BJ (cell line): ENCODE data around the gene OFD1. TPM values are rescaled to one million over a fixed set of nuclear protein-coding genes. Genes with fewer than 3 reads are reported as not detected.

ENCODE experiments used
- CTCF ChIA-PET: fragments of 350-600 bp; formaldehyde crosslinking; extraction: SDS; loops from one replicate; lab custom pipeline; 2021; ENCODE audit warnings: antibody characterized with exemption, inconsistent platforms; lab: Yijun Ruan, JAX
- POLR2A ChIA-PET: fragments of 300-600 bp; sonication (Branson Sonifier 250); formaldehyde crosslinking; extraction: SDS; loops from one replicate; lab custom pipeline; 2021; ENCODE audit warnings: antibody characterized with exemption; lab: Charles Lee
- DNase-seq: peaks from one replicate; pipeline ENCODE4 v3.0.0-alpha.2; 2011; ENCODE audit warnings: low read depth
- H3K27me3 ChIP-seq: 2 replicates; pipeline ENCODE4 v1.6.0; 2011; ENCODE audit warnings: low read length; ENCODE audit not compliant: control insufficient read depth, insufficient read depth
- H3K36me3 ChIP-seq: 2 replicates; pipeline ENCODE4 v1.5.1; 2011; ENCODE audit warnings: low read length; ENCODE audit not compliant: control insufficient read depth, insufficient read depth
- H3K4me3 ChIP-seq: 2 replicates; pipeline ENCODE4 v1.5.1; 2011; ENCODE audit warnings: low read depth, mild to moderate bottlenecking, control low read depth, low read length
- polyA plus RNA-seq: library from polyadenylated mRNA; depleted of rRNA; stranded (reverse); fragments of >200 nt; gene quantifications from 2 replicates; pipeline ENCODE4 v1.2.3, GENCODE V29; 2011
- TF ChIP-seq, protein P1 (sequence below): IDR thresholded peaks from 2 replicates; pipeline ENCODE4 v1.5.1; 2011; ENCODE audit warnings: low read depth, mild to moderate bottlenecking, control low read depth, inconsistent platforms, low read length, moderate library complexity; ENCODE audit not compliant: insufficient read depth

OFD1 gene
- polyA plus RNA-seq, 1 experiment, result 4.9 TPM

DNA sequence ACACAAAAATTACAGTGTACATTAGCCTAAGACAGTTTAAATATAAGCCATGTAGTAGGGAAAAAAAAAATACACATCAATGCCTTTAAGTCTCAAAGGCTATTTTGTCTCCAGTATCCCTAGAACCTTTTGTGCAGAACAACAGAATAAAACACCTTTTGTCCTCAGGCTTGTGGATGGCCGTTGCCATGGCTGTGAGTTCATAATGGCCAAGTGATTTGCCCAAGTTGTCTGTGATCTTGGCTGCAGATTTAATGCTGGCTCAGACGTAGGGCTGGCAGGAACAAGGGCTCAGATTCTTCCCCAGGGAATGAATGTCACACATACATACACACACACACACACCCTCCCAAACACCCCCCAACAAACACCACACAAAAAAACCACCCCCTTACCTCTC lies 57.0 kb downstream of the OFD1 start:
- Histone ChIP-seq H3K36me3 (no peaks in the 10 kb centered on the region), H3K4me3 (no peak overlapping the region), H3K27me3 (no peaks in the 10 kb centered on the region)
- ChIA-PET CTCF (no interaction called here), POLR2A (no interaction called here)
- no peak for DNase-seq
- TF ChIP-seq, protein P1, sequence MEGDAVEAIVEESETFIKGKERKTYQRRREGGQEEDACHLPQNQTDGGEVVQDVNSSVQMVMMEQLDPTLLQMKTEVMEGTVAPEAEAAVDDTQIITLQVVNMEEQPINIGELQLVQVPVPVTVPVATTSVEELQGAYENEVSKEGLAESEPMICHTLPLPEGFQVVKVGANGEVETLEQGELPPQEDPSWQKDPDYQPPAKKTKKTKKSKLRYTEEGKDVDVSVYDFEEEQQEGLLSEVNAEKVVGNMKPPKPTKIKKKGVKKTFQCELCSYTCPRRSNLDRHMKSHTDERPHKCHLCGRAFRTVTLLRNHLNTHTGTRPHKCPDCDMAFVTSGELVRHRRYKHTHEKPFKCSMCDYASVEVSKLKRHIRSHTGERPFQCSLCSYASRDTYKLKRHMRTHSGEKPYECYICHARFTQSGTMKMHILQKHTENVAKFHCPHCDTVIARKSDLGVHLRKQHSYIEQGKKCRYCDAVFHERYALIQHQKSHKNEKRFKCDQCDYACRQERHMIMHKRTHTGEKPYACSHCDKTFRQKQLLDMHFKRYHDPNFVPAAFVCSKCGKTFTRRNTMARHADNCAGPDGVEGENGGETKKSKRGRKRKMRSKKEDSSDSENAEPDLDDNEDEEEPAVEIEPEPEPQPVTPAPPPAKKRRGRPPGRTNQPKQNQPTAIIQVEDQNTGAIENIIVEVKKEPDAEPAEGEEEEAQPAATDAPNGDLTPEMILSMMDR, result no peak

DNA sequence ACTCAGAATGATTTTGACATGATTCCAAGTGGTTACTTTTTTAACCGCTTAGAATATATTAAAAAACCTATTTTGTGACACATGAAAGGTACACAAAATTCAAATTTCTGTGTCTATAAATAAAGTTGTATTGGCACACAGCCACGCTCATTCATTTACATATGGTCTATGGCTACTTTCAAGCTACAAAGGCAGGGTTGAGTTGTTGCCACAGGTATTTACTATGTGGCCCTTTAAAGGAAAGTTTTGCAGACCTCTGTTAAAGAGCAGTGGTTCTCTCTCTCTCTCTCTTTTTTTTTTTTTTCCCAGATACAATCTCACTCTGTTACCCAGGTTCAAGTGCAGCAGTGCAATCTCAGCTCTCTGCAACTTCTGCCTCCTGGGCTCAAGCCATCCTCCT lies 59.3 kb downstream of the OFD1 start:
- TF ChIP-seq, protein P1, result no peak
- no peak for DNase-seq
- no peaks in the 10 kb centered on the region for H3K36me3 ChIP-seq
- ChIA-PET POLR2A (no interaction called here), CTCF (no interaction called here)
- H3K27me3 ChIP-seq, result no peaks in the 10 kb centered on the region
- H3K4me3 ChIP-seq, result no peak overlapping the region

DNA sequence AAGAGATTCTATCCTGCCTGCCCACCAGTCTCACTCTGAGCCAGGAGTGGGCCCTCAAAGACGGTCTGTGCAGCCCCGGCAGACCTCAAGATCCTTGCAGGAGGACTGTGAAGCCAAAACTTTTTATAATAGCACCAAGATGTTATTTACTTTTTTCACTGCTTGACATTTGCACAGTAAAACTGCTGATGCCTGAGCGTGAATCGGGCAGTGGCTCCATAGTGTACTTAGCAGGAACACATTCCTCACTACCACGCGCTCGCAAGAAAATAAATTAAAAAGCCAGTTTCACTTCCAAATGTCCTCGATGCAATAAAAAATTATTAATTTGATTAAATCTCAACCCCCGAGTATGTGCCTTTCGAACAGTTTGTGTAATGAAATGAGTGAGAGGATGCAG lies 59.9 kb downstream of the OFD1 start:
- Histone ChIP-seq H3K27me3 (no peaks in the 10 kb centered on the region), H3K36me3 (no peaks in the 10 kb centered on the region), H3K4me3 (no peak overlapping the region)
- CTCF ChIA-PET, result no interaction called here
- POLR2A ChIA-PET, result no interaction called here
- no peak for DNase-seq
- TF ChIP-seq, protein P1, result no peak

DNA sequence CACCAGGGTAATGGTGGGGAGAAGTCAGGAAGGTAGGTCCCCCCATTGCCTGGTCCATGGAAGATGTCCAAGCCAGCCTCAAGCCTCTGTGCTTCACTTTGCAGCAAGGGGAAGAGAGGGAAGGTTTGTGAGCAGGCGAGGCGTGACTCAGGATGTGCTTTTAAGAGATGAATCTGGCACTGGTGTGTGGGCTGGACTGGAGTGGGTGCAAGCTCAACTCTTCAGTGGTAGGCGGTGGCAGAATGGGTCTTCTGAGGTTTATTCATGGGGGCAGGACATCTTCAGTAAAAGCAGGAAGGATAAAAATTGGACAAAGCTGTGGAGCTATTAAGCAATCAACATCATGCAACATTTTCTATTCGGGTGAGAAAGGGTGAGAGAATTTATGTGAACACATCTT lies 63.0 kb downstream of the OFD1 start:
- Histone ChIP-seq H3K27me3 (no peaks in the 10 kb centered on the region), H3K36me3 (no peaks in the 10 kb centered on the region), H3K4me3 (no peak overlapping the region)
- POLR2A ChIA-PET, result no interaction called here
- no peak for DNase-seq
- TF ChIP-seq, protein P1, result no peak
- CTCF ChIA-PET, result no interaction called here

DNA sequence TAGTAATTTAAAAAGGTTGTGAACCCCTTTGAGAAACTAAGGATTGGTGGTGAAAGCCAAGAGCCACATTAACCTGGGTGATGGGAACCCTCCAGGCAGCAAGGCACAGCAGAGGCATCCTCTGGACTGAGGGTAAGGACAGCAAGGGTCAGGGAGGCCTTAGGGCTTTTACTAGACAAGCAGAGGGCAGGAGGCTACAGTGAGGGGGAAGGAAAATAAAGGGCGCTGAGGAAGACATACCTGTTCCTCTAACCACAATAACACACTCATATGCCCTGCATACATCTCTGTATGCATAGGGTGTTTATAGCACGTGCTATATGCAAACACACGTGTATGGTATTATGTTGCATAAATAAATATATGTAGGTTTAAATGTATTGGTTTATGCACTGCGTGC lies 63.6 kb downstream of the OFD1 start:
- Histone ChIP-seq H3K4me3 (no peak overlapping the region), H3K36me3 (no peaks in the 10 kb centered on the region), H3K27me3 (no peaks in the 10 kb centered on the region)
- ChIA-PET CTCF (no interaction called here), POLR2A (no interaction called here)
- DNase-seq, result no peak
- TF ChIP-seq, protein P1, result no peak
